Germinal center (tissue), 1 donor: Measurements from ENCODE around the gene GJB5.
"Not testable (repeated sequence)": the region's sequence is repeated elsewhere in the genome, so short reads cannot be mapped to it uniquely, and the experiment has no call there.

ENCODE experiments used
- DNase-seq: peaks from one replicate; pipeline ENCODE4 v3.0.0; 2012; ENCODE audit warnings: mixed read lengths, low spot score

The GJB5 gene

GRCh38 chr1:34754964-34755637 is at the start of gene GJB5:
TSS of gene GJB5 (plus strand) at chr1:34755047. CDS start at chr1:34757331, 2,284 bp downstream.
- DNase-seq = no peak

GRCh38 chr1:34705077-34705476 is 49.8 kb upstream of the GJB5 start:
- DNase-seq = no peak

- no peak for DNase-seq
Observed at GRCh38 chr1:34708106-34708505, 46.7 kb upstream of the GJB5 start.

GRCh38 chr1:34709547-34709946 is 45.3 kb upstream of the GJB5 start:
- DNase-seq = no peak

GRCh38 chr1:34710812-34711211 is 44.0 kb upstream of the GJB5 start:
- DNase-seq = no peak

- no peak for DNase-seq
Observed at GRCh38 chr1:34711485-34711884, 43.4 kb upstream of the GJB5 start.

GRCh38 chr1:34712007-34712688 is 42.7 kb upstream of the GJB5 start:
- DNase-seq = no peak

GRCh38 chr1:34713443-34713842 is 41.4 kb upstream of the GJB5 start:
- no peak for DNase-seq

- DNase-seq = no peak
Observed at GRCh38 chr1:34714386-34714785, 40.5 kb upstream of the GJB5 start.

- DNase-seq = no peak
Observed at GRCh38 chr1:34715139-34715538, 39.7 kb upstream of the GJB5 start.

GRCh38 chr1:34721241-34721640 is 33.6 kb upstream of the GJB5 start:
- DNase-seq = no peak

GRCh38 chr1:34721646-34722355 is 33.0 kb upstream of the GJB5 start:
- DNase-seq = no peak

- DNase-seq = no peak
Observed at GRCh38 chr1:34726861-34727260, 28.0 kb upstream of the GJB5 start.

- no peak for DNase-seq
Observed at GRCh38 chr1:34730485-34730884, 24.4 kb upstream of the GJB5 start.

GRCh38 chr1:34732831-34733230 is 22.0 kb upstream of the GJB5 start:
- DNase-seq = not testable (repeated sequence)

GRCh38 chr1:34736692-34737091 is 18.2 kb upstream of the GJB5 start:
- DNase-seq = no peak

GRCh38 chr1:34737236-34737635 is 17.6 kb upstream of the GJB5 start:
- not testable (repeated sequence) for DNase-seq

GRCh38 chr1:34739613-34740012 is 15.2 kb upstream of the GJB5 start:
- no peak for DNase-seq

GRCh38 chr1:34740161-34740868 is 14.5 kb upstream of the GJB5 start:
- DNase-seq = no peak

- peak; percentile 85 for DNase-seq
Observed at GRCh38 chr1:34742667-34743270, 12.1 kb upstream of the GJB5 start.

- no peak for DNase-seq
Observed at GRCh38 chr1:34743775-34744174, 11.1 kb upstream of the GJB5 start.

- no peak for DNase-seq
Observed at GRCh38 chr1:34744851-34745250, 10.0 kb upstream of the GJB5 start.
